GM03348 (cell line): ENCODE data around the gene PAPPA.

ENCODE experiments used
- DNase-seq: peaks from one replicate; pipeline ENCODE4 v3.0.0; 2012; ENCODE audit warnings: low spot score

The PAPPA gene

GRCh38 chr9:116382053-116382452 lies 228.5 kb downstream of the PAPPA start:
- DNase-seq: no peak

- DNase-seq: no peak
Observed at GRCh38 chr9:116383133-116383532, 229.5 kb downstream of the PAPPA start.

GRCh38 chr9:116383936-116384335 lies 230.3 kb downstream of the PAPPA start:
- DNase-seq: no peak

GRCh38 chr9:116387934-116388698 lies 234.5 kb downstream of the PAPPA start:
- no peak for DNase-seq

- no peak for DNase-seq
Observed at GRCh38 chr9:116389541-116390302, 236.1 kb downstream of the PAPPA start.

- no peak for DNase-seq
Observed at GRCh38 chr9:116390303-116391228, 237.0 kb downstream of the PAPPA start.

GRCh38 chr9:116391306-116391900 lies 237.8 kb downstream of the PAPPA start:
- peak; percentile 82 for DNase-seq

GRCh38 chr9:116393198-116393597 lies 239.6 kb downstream of the PAPPA start:
- no peak for DNase-seq

GRCh38 chr9:116394070-116394469 lies 240.5 kb downstream of the PAPPA start:
- no peak for DNase-seq

GRCh38 chr9:116394894-116395698 lies 241.5 kb downstream of the PAPPA start:
- no peak for DNase-seq

GRCh38 chr9:116395699-116396037 lies 242.1 kb downstream of the PAPPA start:
- no peak for DNase-seq

GRCh38 chr9:116403171-116403570 lies 249.6 kb downstream of the PAPPA start:
- no peak for DNase-seq

- DNase-seq: no peak
Observed at GRCh38 chr9:116404228-116404627, 250.6 kb downstream of the PAPPA start.

GRCh38 chr9:116405321-116405720 lies 251.7 kb downstream of the PAPPA start:
- no peak for DNase-seq

GRCh38 chr9:116406469-116406868 lies 252.9 kb downstream of the PAPPA start:
- no peak for DNase-seq

GRCh38 chr9:116409129-116409528 lies 255.5 kb downstream of the PAPPA start:
- DNase-seq: no peak

GRCh38 chr9:116409638-116410037 lies 256.0 kb downstream of the PAPPA start:
- no peak for DNase-seq

GRCh38 chr9:116411506-116411905 lies 257.9 kb downstream of the PAPPA start:
- no peak for DNase-seq

- DNase-seq: no peak
Observed at GRCh38 chr9:116414374-116414773, 260.8 kb downstream of the PAPPA start.

- no peak for DNase-seq
Observed at GRCh38 chr9:116416421-116416820, 262.8 kb downstream of the PAPPA start.

- DNase-seq: no peak
Observed at GRCh38 chr9:116417464-116417863, 263.9 kb downstream of the PAPPA start.
